ENCODE results near the gene SHISA9.

The SHISA9 gene

DNA sequence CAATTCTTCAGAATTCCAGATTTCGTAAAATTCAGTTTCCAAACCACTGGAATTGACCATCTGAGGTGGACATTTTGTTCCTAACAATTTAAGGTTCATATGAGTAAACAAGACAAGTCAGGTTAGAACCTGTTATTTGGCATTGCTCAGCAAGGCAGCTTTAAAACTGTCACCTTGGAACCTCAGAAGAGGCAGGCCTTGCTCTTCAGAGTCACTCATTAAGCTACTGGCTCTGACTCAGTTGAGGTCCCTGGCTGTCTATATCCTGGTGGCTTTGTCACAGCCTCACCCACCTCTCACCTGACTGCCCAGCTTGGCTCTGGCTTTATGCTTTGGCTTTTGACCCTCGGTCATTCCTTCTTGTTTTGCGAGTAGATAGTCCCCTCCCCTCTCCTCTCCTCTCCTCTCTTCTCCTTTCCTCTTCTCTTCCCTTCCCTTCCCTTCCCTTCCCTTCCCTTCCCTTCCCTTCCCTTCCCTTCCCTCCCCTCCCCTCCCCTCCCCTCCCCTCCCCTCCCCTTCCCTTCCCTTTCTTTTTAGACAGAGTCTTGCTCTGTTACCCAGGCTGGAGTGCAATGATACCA, 238.4 kb downstream of the SHISA9 start:
- Histone ChIP-seq H3K36me3 (ENCODE audit: insufficient read depth, insufficient read length, low read length) (no peaks in the 10 kb centered on the region), H3K9ac (ENCODE audit: insufficient read length, low read depth) (no peak overlapping the region), H3K4me1 (ENCODE audit: insufficient read depth, insufficient read length) (no peaks in the 10 kb centered on the region), H3K9me3 (ENCODE audit: insufficient read depth, low read length) (peaks cover 4% of the 10 kb centered on the region), H3K4me3 (ENCODE audit: insufficient read length, low read depth) (no peak overlapping the region), H3K27me3 (ENCODE audit: insufficient read depth, insufficient read length) (no peaks in the 10 kb centered on the region)
- no peak for DNase-seq (ENCODE audit: low read depth, low spot score)
- no peak for TF ChIP-seq YY1 (IDR thresholded peaks at IDR 0.05; ENCODE audit: insufficient read depth, insufficient read length)
- TF ChIP-seq ZNF274 (IDR thresholded peaks at IDR 0.05; ENCODE audit: low read depth, low read length): no peak
- TF ChIP-seq SUZ12 (IDR thresholded peaks at IDR 0.05; ENCODE audit: extremely low read depth, insufficient read depth, insufficient read length): no peak

DNA sequence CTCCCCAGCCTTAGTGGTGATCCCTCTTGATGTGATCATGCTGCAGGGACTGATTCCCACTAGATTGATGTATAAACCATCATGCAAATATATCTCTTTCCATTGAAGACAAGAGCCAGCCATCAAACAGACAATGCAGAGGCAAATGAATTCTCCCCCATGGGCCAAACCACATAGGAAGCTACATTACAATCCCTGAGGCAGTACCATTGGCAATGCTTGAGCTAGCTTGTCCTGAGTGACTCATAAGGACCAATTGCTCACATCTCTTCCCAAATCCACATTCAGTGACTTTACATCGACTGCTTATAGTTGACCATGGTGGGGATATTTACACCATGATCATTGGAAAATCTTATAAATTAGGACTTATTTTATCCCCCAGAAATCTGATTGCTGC, 242.2 kb downstream of the SHISA9 start:
- DNase-seq (ENCODE audit: low read depth, low spot score): no peak
- H3K4me3 ChIP-seq (ENCODE audit: insufficient read length, low read depth): no peak overlapping the region
- H3K9ac ChIP-seq (ENCODE audit: insufficient read length, low read depth): no peak overlapping the region
- H3K4me1 ChIP-seq (ENCODE audit: insufficient read depth, insufficient read length): no peaks in the 10 kb centered on the region
- H3K27me3 ChIP-seq (ENCODE audit: insufficient read depth, insufficient read length): no peaks in the 10 kb centered on the region
- H3K9me3 ChIP-seq (ENCODE audit: insufficient read depth, low read length): no peaks in the 10 kb centered on the region; the same call in 1 of the 2 replicates
- no peaks in the 10 kb centered on the region for H3K36me3 ChIP-seq (ENCODE audit: insufficient read depth, insufficient read length, low read length)
- TF ChIP-seq SUZ12 (IDR thresholded peaks at IDR 0.05; ENCODE audit: extremely low read depth, insufficient read depth, insufficient read length) (no peak), YY1 (IDR thresholded peaks at IDR 0.05; ENCODE audit: insufficient read depth, insufficient read length) (no peak), ZNF274 (IDR thresholded peaks at IDR 0.05; ENCODE audit: low read depth, low read length) (no peak)

DNA sequence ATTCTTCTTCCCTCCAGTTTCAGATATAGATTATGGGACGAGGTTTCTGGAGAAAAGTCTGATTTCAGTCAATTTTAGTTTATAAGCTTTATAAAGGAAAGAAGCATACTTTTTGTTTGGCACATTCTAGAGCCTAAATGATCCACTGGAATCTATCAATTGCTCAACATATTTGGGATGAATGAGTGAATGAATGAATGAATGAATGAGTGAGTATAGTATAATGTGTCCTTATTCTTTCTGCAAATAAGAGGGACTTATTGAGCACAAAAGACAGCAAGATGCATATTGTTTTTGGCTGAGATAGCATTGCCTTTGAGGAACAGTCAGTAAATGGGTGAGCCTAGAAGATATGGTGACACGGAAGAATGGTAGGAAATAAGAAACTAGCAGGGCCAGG, 245.4 kb downstream of the SHISA9 start:
- Histone ChIP-seq H3K9ac (ENCODE audit: insufficient read length, low read depth) (no peak overlapping the region), H3K36me3 (ENCODE audit: insufficient read depth, insufficient read length, low read length) (no peaks in the 10 kb centered on the region), H3K9me3 (ENCODE audit: insufficient read depth, low read length) (no peaks in the 10 kb centered on the region; the same call in 1 of the 2 replicates), H3K4me3 (ENCODE audit: insufficient read length, low read depth) (no peak overlapping the region), H3K4me1 (ENCODE audit: insufficient read depth, insufficient read length) (no peaks in the 10 kb centered on the region), H3K27me3 (ENCODE audit: insufficient read depth, insufficient read length) (no peaks in the 10 kb centered on the region)
- DNase-seq (ENCODE audit: low read depth, low spot score): no peak
- TF ChIP-seq SUZ12 (IDR thresholded peaks at IDR 0.05; ENCODE audit: extremely low read depth, insufficient read depth, insufficient read length): no peak
- no peak for TF ChIP-seq ZNF274 (IDR thresholded peaks at IDR 0.05; ENCODE audit: low read depth, low read length)
- TF ChIP-seq YY1 (IDR thresholded peaks at IDR 0.05; ENCODE audit: insufficient read depth, insufficient read length): no peak

DNA sequence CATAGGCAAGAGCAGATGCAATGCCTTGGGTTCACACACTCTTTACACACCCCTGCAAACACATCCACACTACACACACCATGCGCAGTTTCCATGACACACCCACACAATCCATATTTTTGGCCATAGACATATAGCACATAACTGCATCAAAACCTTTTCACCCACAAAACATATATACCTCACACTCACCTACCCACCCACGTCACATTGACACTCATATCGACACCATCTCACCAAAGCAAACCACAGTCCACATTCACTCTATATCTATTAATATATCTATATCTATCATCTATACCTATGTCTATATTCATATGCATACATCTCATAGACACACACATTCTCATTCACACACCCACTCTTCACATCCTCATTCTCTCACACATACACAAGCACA, 246.9 kb downstream of the SHISA9 start:
- TF ChIP-seq SUZ12 (IDR thresholded peaks at IDR 0.05; ENCODE audit: extremely low read depth, insufficient read depth, insufficient read length) (no peak), YY1 (IDR thresholded peaks at IDR 0.05; ENCODE audit: insufficient read depth, insufficient read length) (no peak), ZNF274 (IDR thresholded peaks at IDR 0.05; ENCODE audit: low read depth, low read length) (no peak)
- no peaks in the 10 kb centered on the region for H3K4me1 ChIP-seq (ENCODE audit: insufficient read depth, insufficient read length)
- H3K27me3 ChIP-seq (ENCODE audit: insufficient read depth, insufficient read length): no peaks in the 10 kb centered on the region
- no peaks in the 10 kb centered on the region; the same call in 1 of the 2 replicates for H3K9me3 ChIP-seq (ENCODE audit: insufficient read depth, low read length)
- H3K9ac ChIP-seq (ENCODE audit: insufficient read length, low read depth): no peak overlapping the region
- H3K4me3 ChIP-seq (ENCODE audit: insufficient read length, low read depth): no peak overlapping the region
- no peak for DNase-seq (ENCODE audit: low read depth, low spot score)
- H3K36me3 ChIP-seq (ENCODE audit: insufficient read depth, insufficient read length, low read length): no peaks in the 10 kb centered on the region

DNA sequence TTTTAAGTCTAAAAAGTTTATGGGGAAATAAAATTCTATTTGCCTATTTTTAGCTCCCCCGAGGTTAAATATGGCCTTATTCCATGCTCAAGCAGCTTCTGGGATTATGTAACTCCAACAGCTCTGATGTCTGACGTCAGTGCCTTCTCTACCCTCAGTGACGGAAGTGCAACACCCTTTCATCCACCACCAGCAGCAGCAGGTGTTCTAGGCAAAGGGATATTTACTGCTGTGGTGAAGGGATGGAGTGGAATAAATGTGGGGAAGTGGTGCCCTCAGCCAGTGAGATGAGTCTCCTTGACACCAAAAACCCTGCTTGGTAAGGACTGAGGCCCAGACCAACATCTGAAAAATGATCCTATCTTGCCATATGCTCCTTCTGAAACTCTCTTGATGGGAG, 247.4 kb downstream of the SHISA9 start:
- no peaks in the 10 kb centered on the region; the same call in 1 of the 2 replicates for H3K9me3 ChIP-seq (ENCODE audit: insufficient read depth, low read length)
- TF ChIP-seq YY1 (IDR thresholded peaks at IDR 0.05; ENCODE audit: insufficient read depth, insufficient read length): no peak
- no peak for TF ChIP-seq ZNF274 (IDR thresholded peaks at IDR 0.05; ENCODE audit: low read depth, low read length)
- no peak for TF ChIP-seq SUZ12 (IDR thresholded peaks at IDR 0.05; ENCODE audit: extremely low read depth, insufficient read depth, insufficient read length)
- no peaks in the 10 kb centered on the region for H3K36me3 ChIP-seq (ENCODE audit: insufficient read depth, insufficient read length, low read length)
- H3K4me3 ChIP-seq (ENCODE audit: insufficient read length, low read depth): no peak overlapping the region
- no peak overlapping the region for H3K9ac ChIP-seq (ENCODE audit: insufficient read length, low read depth)
- H3K4me1 ChIP-seq (ENCODE audit: insufficient read depth, insufficient read length): no peaks in the 10 kb centered on the region
- H3K27me3 ChIP-seq (ENCODE audit: insufficient read depth, insufficient read length): no peaks in the 10 kb centered on the region
- no peak for DNase-seq (ENCODE audit: low read depth, low spot score)

DNA sequence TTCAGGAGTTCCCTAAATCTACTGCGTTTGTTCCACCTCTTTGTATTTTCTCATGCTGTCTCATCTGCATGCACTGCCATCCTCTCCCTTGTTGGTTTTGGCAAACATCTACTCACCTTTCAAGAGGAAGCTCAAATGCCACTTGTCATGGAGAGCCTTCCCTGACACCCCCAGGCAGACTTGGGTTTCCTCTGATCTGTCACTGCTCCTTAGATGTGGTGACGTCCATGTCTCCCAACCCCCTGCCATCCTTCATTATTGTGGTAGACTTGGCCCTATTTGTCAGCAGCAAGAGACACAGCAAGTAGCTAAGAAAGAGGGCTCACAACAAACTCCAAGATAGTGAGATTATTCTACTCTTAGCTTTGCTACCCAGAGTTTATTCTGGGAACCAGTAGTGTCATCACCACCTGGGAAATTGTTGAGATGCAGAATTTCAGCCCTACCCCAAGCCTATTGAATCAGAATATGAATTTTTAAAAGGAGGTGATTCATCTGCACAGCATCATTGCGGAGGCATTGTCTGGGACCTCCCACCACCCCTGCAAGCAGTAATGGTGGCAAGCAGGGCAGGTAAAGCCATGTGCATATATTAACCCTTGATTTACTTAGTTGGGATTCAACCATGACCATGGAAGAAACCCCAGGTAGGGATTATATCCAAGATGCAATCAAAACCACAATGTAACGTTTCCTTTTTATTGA, 248.9 kb downstream of the SHISA9 start:
- DNase-seq (ENCODE audit: low read depth, low spot score): no peak

DNA sequence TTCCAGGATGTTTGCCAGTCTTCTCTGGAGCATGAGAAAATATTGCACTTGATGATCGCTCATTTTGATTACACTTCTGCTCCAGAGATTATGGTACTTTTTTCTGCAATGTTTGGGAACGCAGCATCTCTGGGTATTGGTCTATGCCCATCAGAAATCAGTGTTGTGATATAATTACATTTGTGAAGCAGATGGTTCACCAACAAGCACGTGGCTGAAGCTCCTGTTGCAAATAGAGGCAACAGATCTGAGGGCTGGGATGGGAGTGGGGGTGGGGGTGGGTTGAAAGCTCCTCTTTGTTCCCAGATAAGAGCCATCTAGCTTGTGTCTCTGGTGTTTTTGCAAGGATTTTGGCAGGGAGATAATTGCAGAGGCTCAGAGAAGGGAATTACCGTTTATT, 252.3 kb downstream of the SHISA9 start:
- Histone ChIP-seq H3K9ac (ENCODE audit: insufficient read length, low read depth) (no peak overlapping the region), H3K36me3 (ENCODE audit: insufficient read depth, insufficient read length, low read length) (no peaks in the 10 kb centered on the region), H3K9me3 (ENCODE audit: insufficient read depth, low read length) (no peaks in the 10 kb centered on the region), H3K4me3 (ENCODE audit: insufficient read length, low read depth) (no peak overlapping the region), H3K4me1 (ENCODE audit: insufficient read depth, insufficient read length) (no peaks in the 10 kb centered on the region), H3K27me3 (ENCODE audit: insufficient read depth, insufficient read length) (no peaks in the 10 kb centered on the region)
- DNase-seq (ENCODE audit: low read depth, low spot score): no peak
- no peak for TF ChIP-seq ZNF274 (IDR thresholded peaks at IDR 0.05; ENCODE audit: low read depth, low read length)
- TF ChIP-seq SUZ12 (IDR thresholded peaks at IDR 0.05; ENCODE audit: extremely low read depth, insufficient read depth, insufficient read length): no peak
- no peak for TF ChIP-seq YY1 (IDR thresholded peaks at IDR 0.05; ENCODE audit: insufficient read depth, insufficient read length)

More for the DNA sequence above, 248.9 kb downstream of the SHISA9 start:
- Histone ChIP-seq H3K4me1 (ENCODE audit: insufficient read depth, insufficient read length) (no peaks in the 10 kb centered on the region), H3K36me3 (ENCODE audit: insufficient read depth, insufficient read length, low read length) (no peaks in the 10 kb centered on the region), H3K27me3 (ENCODE audit: insufficient read depth, insufficient read length) (no peaks in the 10 kb centered on the region), H3K9me3 (ENCODE audit: insufficient read depth, low read length) (no peaks in the 10 kb centered on the region), H3K4me3 (ENCODE audit: insufficient read length, low read depth) (no peak overlapping the region), H3K9ac (ENCODE audit: insufficient read length, low read depth) (no peak overlapping the region)
- TF ChIP-seq YY1 (IDR thresholded peaks at IDR 0.05; ENCODE audit: insufficient read depth, insufficient read length) (no peak), ZNF274 (IDR thresholded peaks at IDR 0.05; ENCODE audit: low read depth, low read length) (no peak), SUZ12 (IDR thresholded peaks at IDR 0.05; ENCODE audit: extremely low read depth, insufficient read depth, insufficient read length) (no peak)
